Measurements from ENCODE around the gene SULT1A1.
"Not testable (repeated sequence)": the region's sequence is repeated elsewhere in the genome, so short reads cannot be mapped to it uniquely, and the experiment has no call there.

- peak; percentile 9; the same call in 1 of the 2 replicates for TF ChIP-seq ZNF687 (CRISPR knock-in tag; IDR thresholded peaks at IDR 0.05)
- TF ChIP-seq ISX (CRISPR knock-in tag; conservative IDR thresholded peaks at IDR 0.05); ZNF24 (IDR thresholded peaks at IDR 0.05); EZH2 (conservative IDR thresholded peaks at IDR 0.05; ENCODE audit: low read depth, low read length); ZSCAN21 (CRISPR knock-in tag; IDR thresholded peaks at IDR 0.05; ENCODE audit: borderline replicate concordance); ZNF343 (CRISPR knock-in tag; IDR thresholded peaks at IDR 0.05): not testable (repeated sequence)
Measured at GRCh38 chr16:28622532-28623171, 12.8 kb upstream of the SULT1A1 start.
